SK-N-MC (cell line): Measurements from ENCODE around the gene CLEC16A.

Experiments used
- EZH2 ChIP-seq: fragments of 200-600 bp; sonication (generic); IDR thresholded peaks from one replicate; pipeline ENCODE4 v1.6.1; 2017; ENCODE audit warnings: antibody characterized with exemption
- FOXP2 ChIP-seq: optimal IDR thresholded peaks from 2 replicates; pipeline ENCODE3; 2011; ENCODE audit warnings: mild to moderate bottlenecking, moderate library complexity; ENCODE audit not compliant: insufficient read depth; ENCODE audit errors: extremely low read length, control extremely low read depth
- POLR2AphosphoS5 ChIP-seq: IDR thresholded peaks from 2 replicates; pipeline ENCODE4 v1.6.1; 2012; ENCODE audit warnings: mild to moderate bottlenecking, low read depth, low read length, borderline replicate concordance

DNA sequence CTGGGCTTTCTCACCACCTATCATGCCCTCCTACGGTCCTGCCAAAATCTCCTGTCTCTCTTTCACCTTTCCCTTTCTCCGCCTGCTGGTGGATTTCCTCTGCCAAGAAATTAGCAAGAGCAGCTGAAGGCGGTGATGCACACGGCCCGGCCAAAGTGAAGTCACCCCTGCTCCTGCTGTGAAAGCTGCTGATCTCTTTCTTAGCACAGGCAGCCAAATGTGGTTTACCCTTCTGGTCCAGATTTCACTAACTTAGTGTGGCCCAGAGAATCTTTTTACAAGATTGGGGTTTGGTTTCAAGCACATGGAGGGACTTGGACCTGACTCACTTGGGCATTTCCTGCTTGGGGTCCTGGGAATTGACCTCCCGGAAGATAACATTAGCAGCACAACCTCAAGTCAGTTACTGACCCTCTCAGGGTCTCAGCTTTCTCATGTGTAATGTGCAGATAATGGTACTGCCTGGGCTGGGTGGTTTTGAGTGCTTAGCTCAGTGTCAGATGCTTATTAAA, 155.9 kb downstream of the CLEC16A start:
- TF ChIP-seq EZH2 (no peak), POLR2AphosphoS5 (no peak), FOXP2 (no peak)
